ENCODE measurements around the gene PDE4B. TPM values are rescaled to one million over a fixed set of nuclear protein-coding genes. Genes with fewer than 3 reads are reported as not detected.

Gene PDE4B
- total RNA-seq, 1 donor from 2014 or later: 29.0 TPM

DNA sequence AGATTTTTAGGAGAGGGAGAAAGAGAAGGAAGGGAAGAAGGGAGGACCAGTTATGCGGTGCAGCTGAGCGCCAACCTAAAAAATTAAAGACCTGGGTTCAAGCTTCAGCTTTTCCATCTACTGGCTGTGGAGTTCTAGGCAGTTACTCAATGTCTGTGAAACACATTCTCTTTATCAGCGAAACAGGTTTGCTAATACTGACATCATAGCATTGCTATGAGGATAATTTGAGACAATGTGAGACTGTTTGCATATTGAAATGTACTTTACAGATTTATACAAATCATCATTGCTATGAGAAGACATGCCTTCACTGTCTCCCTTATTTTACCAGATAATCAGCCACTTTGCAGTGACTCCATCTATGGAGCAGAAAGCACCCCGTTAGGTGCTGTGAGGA, 518.4 kb downstream of the PDE4B start:
- DNase-seq (ENCODE audit: extremely low spot score in 2 of 2): no peak
- no peaks in the 10 kb centered on the region for H3K36me3 ChIP-seq
- TF ChIP-seq, protein P1, sequence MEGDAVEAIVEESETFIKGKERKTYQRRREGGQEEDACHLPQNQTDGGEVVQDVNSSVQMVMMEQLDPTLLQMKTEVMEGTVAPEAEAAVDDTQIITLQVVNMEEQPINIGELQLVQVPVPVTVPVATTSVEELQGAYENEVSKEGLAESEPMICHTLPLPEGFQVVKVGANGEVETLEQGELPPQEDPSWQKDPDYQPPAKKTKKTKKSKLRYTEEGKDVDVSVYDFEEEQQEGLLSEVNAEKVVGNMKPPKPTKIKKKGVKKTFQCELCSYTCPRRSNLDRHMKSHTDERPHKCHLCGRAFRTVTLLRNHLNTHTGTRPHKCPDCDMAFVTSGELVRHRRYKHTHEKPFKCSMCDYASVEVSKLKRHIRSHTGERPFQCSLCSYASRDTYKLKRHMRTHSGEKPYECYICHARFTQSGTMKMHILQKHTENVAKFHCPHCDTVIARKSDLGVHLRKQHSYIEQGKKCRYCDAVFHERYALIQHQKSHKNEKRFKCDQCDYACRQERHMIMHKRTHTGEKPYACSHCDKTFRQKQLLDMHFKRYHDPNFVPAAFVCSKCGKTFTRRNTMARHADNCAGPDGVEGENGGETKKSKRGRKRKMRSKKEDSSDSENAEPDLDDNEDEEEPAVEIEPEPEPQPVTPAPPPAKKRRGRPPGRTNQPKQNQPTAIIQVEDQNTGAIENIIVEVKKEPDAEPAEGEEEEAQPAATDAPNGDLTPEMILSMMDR (IDR thresholded peaks at IDR 0.05): no peak
- no peaks in the 10 kb centered on the region for H3K9me3 ChIP-seq
- intact Hi-C loops (cut with DNase I): no loop called here
- no peaks in the 10 kb centered on the region for H3K27me3 ChIP-seq
- no peaks in the 10 kb centered on the region for H3K4me1 ChIP-seq
- no peak overlapping the region for H3K27ac ChIP-seq
- H3K4me3 ChIP-seq: no peak overlapping the region

DNA sequence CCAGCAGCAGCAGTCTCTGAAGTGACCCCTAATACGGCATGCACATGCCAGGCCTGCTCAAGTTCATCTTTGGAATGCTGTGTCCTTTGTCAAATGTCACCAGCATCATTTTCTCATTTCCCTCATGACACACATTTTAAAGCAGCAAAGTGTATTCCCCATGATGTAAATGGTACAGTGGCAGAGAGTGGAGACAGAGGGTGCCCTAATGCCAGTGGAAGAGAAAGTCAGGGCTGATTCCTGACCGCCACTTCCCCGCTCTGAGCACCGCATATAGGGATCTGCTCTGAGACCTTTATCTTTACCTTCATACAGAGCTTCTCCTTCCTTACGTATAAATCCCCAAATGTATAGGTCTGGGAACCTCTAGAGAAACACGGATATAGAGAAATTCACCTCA, 518.9 kb downstream of the PDE4B start:
- intact Hi-C loops (cut with DNase I): no loop called here
- Histone ChIP-seq H3K9me3 (no peaks in the 10 kb centered on the region), H3K4me1 (no peaks in the 10 kb centered on the region), H3K4me3 (no peak overlapping the region), H3K27me3 (no peaks in the 10 kb centered on the region), H3K27ac (no peak overlapping the region), H3K36me3 (no peaks in the 10 kb centered on the region)
- TF ChIP-seq POLR2A (IDR thresholded peaks at IDR 0.05): no peak
- TF ChIP-seq, protein P1 (IDR thresholded peaks at IDR 0.05): no peak
- TF ChIP-seq POLR2AphosphoS5 (IDR thresholded peaks at IDR 0.05; ENCODE audit: insufficient read depth in 1 of 2, low read depth in 1 of 2): no peak
- no peak for DNase-seq (ENCODE audit: extremely low spot score in 2 of 2)

DNA sequence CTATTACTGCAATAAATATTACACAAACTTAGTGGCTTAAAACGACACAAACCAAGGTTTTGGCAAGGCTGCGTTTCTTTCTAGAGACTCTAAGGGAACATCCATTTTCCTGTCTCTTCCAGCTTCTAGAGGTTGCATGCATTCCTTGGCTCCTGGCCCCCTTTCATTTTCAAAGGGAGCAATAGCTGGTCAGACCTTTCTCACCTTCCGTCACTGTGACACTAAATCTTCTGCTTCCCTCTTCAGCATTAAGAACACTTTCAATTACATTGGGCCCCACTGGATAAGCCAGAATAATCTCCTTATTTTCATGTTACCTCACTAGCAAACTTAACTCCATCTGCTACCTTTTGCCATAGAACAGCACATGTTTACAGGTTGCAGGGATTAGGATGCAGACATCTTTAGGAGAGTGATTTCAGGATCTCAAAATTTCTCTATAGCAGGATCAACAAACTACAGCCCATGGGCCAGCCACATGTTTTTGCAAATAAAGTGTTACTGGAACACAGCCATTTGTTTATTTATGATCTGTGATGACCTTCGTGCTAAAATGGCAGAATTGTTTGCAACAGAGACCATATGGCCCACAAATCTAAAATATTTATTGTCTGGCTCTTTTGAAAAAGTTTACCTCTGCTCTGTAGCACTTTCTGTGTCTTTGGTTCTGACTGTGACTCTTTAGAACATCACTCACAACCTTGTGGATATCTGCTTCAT, 519.7 kb downstream of the PDE4B start:
- H3K27me3 ChIP-seq: no peaks in the 10 kb centered on the region
- TF ChIP-seq, protein P1 (IDR thresholded peaks at IDR 0.05): no peak
- TF ChIP-seq POLR2A (IDR thresholded peaks at IDR 0.05) (no peak), POLR2AphosphoS5 (IDR thresholded peaks at IDR 0.05; ENCODE audit: insufficient read depth in 1 of 2, low read depth in 1 of 2) (no peak)
- H3K27ac ChIP-seq: no peak overlapping the region
- H3K9me3 ChIP-seq: no peaks in the 10 kb centered on the region
- no peaks in the 10 kb centered on the region for H3K4me1 ChIP-seq
- H3K36me3 ChIP-seq: no peaks in the 10 kb centered on the region
- no peak for DNase-seq (ENCODE audit: extremely low spot score in 2 of 2)
- intact Hi-C loops (cut with DNase I): no loop called here
- no peak overlapping the region for H3K4me3 ChIP-seq

DNA sequence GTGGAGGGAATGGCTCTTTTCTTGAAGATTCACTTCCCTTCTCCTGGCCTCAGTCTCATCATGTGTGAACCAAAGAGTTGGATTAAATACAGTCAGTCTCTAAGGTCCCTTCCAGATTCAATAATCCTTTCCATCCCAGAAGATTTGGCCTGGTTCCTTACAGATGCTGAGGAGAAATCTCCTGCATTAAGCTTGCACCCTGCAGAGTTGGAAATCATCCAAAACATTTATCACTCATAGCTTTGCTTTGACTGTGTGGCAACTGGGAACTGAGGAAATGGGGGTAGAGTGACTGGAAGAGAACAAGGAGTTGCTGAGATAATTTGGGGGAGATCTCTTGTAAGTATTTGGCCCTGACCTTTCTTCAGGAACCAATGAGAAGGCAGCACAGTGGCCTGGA, 520.7 kb downstream of the PDE4B start:
- H3K4me1 ChIP-seq: no peaks in the 10 kb centered on the region
- no peaks in the 10 kb centered on the region for H3K9me3 ChIP-seq
- H3K4me3 ChIP-seq: no peak overlapping the region
- no peaks in the 10 kb centered on the region for H3K36me3 ChIP-seq
- no peak for DNase-seq (ENCODE audit: extremely low spot score in 2 of 2)
- no peak overlapping the region for H3K27ac ChIP-seq
- intact Hi-C loops (cut with DNase I): no loop called here
- TF ChIP-seq POLR2AphosphoS5 (IDR thresholded peaks at IDR 0.05; ENCODE audit: insufficient read depth in 1 of 2, low read depth in 1 of 2) (no peak), POLR2A (IDR thresholded peaks at IDR 0.05) (no peak)
- TF ChIP-seq, protein P1 (IDR thresholded peaks at IDR 0.05): no peak
- no peaks in the 10 kb centered on the region for H3K27me3 ChIP-seq

DNA sequence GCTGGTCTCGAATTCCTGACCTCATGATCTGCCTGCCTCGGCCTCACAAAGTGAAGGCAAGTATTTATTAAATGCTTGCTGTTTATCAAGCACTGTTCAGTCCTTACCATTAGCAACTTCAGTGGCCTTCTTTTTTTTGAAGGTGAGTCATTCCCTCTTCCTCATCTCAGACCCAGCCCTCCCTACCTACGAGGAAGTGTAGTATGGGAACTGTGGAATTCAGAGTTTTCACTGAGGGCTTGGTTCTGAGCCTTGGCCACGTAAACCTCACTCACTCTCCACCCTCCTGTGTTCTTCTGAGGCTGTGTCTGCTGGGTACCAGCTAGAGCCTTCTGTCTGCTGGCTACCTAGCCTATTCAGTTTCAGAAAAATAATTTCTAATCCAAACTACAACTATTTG, 523.0 kb downstream of the PDE4B start:
- no peaks in the 10 kb centered on the region for H3K27me3 ChIP-seq
- H3K4me1 ChIP-seq: no peaks in the 10 kb centered on the region
- no peak overlapping the region for H3K27ac ChIP-seq
- intact Hi-C loops (cut with DNase I): no loop called here
- DNase-seq (ENCODE audit: extremely low spot score in 2 of 2): no peak
- TF ChIP-seq POLR2AphosphoS5 (IDR thresholded peaks at IDR 0.05; ENCODE audit: insufficient read depth in 1 of 2, low read depth in 1 of 2) (no peak), POLR2A (IDR thresholded peaks at IDR 0.05) (no peak)
- TF ChIP-seq, protein P1 (IDR thresholded peaks at IDR 0.05): no peak
- H3K36me3 ChIP-seq: no peaks in the 10 kb centered on the region
- H3K4me3 ChIP-seq: no peak overlapping the region
- H3K9me3 ChIP-seq: no peaks in the 10 kb centered on the region

All from vagina (tissue), 2 donors.